Spleen (tissue), 11 donors: ENCODE results near the gene SKP1. TPM values are rescaled to one million over a fixed set of nuclear protein-coding genes. Genes with fewer than 3 reads are reported as not detected.

Experiments
- DNase-seq: peaks from one replicate; pipeline ENCODE4 v3.0.0-alpha.2; 2020
- H3K27ac ChIP-seq, 8 donors: fragments of 200-600 bp; sonication (generic) in 7 of 8; 1 replicate in 4 of 8; 2 replicates in 4 of 8; pipeline versions ENCODE4 v1.5.0 to v1.8.0; 2016 to 2021; ENCODE audit warnings: inconsistent platforms in 4 of 8, mild to moderate bottlenecking in 4 of 8, moderate library complexity in 1 of 8
- H3K27me3 ChIP-seq, 7 donors: fragments of 200-600 bp; sonication (generic) in 6 of 7; replicated peaks in 1 of 7; 1 replicate in 4 of 7; 2 replicates in 3 of 7; pipeline versions ENCODE4 v1.5.0 to v1.8.0; 2016 to 2021; ENCODE audit warnings: inconsistent platforms in 3 of 7, mild to moderate bottlenecking in 1 of 7
- H3K36me3 ChIP-seq, 6 donors: fragments of 200-600 bp; sonication (generic) in 5 of 6; 1 replicate in 4 of 6; 2 replicates in 2 of 6; pipeline versions ENCODE4 v1.5.0 to v1.8.0; 2016 to 2021; ENCODE audit warnings: inconsistent platforms in 2 of 6
- H3K4me1 ChIP-seq, 6 donors: fragments of 200-600 bp; sonication (generic) in 5 of 6; 1 replicate in 3 of 6; 2 replicates in 3 of 6; pipeline versions ENCODE4 v1.5.0 to v1.8.0; 2016 to 2021; ENCODE audit warnings: inconsistent platforms in 3 of 6
- H3K4me3 ChIP-seq, 8 donors: fragments of 200-600 bp; sonication (generic) in 7 of 8; 1 replicate in 4 of 8; 2 replicates in 4 of 8; pipeline versions ENCODE4 v1.5.0 to v1.8.0; 2016 to 2021; ENCODE audit warnings: inconsistent platforms in 4 of 8, mild to moderate bottlenecking in 4 of 8, moderate library complexity in 2 of 8
- H3K9me3 ChIP-seq, 8 donors: fragments of 200-600 bp; sonication (generic) in 7 of 8; 1 replicate in 4 of 8; 2 replicates in 4 of 8; pipeline versions ENCODE4 v1.5.0 to v1.8.0; 2016 to 2021; ENCODE audit warnings: inconsistent platforms in 4 of 8
- CTCF ChIP-seq, 11 experiments: fragments of 200-600 bp in 7 of 11; fragments of 450-650 bp in 4 of 11; sonication (generic) in 4 of 11; IDR thresholded peaks in 8 of 11; conservative IDR thresholded peaks in 3 of 11; 1 replicate in 7 of 11; 2 replicates in 4 of 11; pipeline versions ENCODE4 v1.4.0 to v1.8.0; 2016 to 2021; ENCODE audit warnings: antibody characterized with exemption in 11 of 11, inconsistent platforms in 4 of 11, mild to moderate bottlenecking in 1 of 11
- POLR2A ChIP-seq, 3 donors: fragments of 450-650 bp; IDR thresholded peaks; one replicate each; pipeline ENCODE4 v1.5.1; 2017; ENCODE audit warnings: antibody characterized with exemption in 3 of 3, mild to moderate bottlenecking in 1 of 3
- POLR2AphosphoS5 ChIP-seq, 3 donors: sonication (generic); formaldehyde crosslinking; IDR thresholded peaks; one replicate each; pipeline ENCODE4 v1.5.1; 2017; ENCODE audit warnings: antibody characterized with exemption in 3 of 3
- WGBS, 5 donors: extraction: QIAGEN DNeasy Blood & Tissue Kit in 3 of 5; methylation state at CpG; one replicate each; pipeline versions ENCODE4 v1.1.5 to v1.1.7; 2013 to 2018; 5-methylcytosine and 5-hydroxymethylcytosine counted together
- intact Hi-C: fragments of 100-400 bp; cut with DNase I; formaldehyde crosslinking; loops from one replicate; pipeline ENCODE4 v1.15.0; 2023; ENCODE audit warnings: low total_unique reads
- polyA plus RNA-seq, 3 donors: library from polyadenylated mRNA; stranded (reverse); fragments of 200-250 nt; gene quantifications; one replicate each; pipeline ENCODE4 v1.2.1, GENCODE V29; 2013
- total RNA-seq, 7 donors: library from RNA; depleted of rRNA in 3 of 7; stranded (reverse); fragments of >200 nt in 3 of 7; fragmentation: NEBNext Ultra II Directional in 4 of 7; extraction: Animal tissue kit (Norgen Biotek cat#: 25700) in 4 of 7; gene quantifications; one replicate each; pipeline versions ENCODE4 v1.1.0 to v1.2.1, GENCODE V29; 2016 to 2021
- donor health status: healthy with polysubstance abuse.
- donor health status: DM: no; HTN: no; CAD: no; lungs with moderate emphysema.
- donor health status: DM: no; HTN: no; CAD: no.
- donor health status: Bipolar disorder and iron deficiency.
- donor health status: healthy.
- donor health status: DM: no; HTN: no; CAD: no.
- donor health status: DM: yes; HTN: yes; CAD: no.

Gene SKP1
- total and polyA plus RNA-seq, 10 donors, result 121 to 354 (median 202) TPM

DNA sequence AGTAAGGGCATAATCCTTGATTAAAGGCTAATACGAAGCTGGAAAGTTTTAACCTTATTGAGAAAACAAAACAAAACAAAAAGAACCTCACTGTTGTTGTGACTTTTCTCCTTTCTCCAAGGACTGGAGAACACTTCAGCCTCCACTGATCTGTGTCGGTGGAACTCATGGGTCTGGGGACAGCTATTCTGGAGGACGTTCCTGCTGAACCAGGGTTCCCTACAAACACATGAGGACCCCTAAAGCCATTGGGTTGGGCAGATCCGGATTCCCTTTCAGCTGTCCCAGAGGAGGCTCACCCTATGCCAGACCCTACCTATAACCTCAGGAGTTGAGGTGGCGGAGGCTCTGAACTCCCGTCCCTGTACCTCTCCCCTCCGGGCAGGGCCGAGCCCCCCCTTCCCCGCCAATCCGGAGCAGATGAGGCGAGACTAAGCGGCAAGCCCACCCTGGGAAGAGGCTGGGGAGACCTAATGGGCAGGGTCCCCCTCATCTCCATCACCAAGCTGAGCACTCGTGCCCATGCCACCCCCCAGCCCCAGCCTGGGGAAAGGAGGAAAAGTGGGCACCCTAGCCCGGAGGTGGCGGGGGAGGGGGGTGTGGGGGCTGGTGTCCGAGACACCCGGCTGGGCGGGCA, 63.9 kb downstream of the SKP1 start:
- Histone ChIP-seq H3K4me1 (peaks cover 10 to 69% (median 44%) of the 10 kb centered on the region in 6 donors), H3K9me3 (no peaks in the 10 kb centered on the region), H3K27ac (peak overlapping the region in 2 of 8 donors; percentile 82 to 88), H3K4me3 (peak overlapping the region in 5 of 8 donors; percentile 60 to 91 (median 70)), H3K27me3 (peaks cover 0 to 51% (median 17%) of the 10 kb centered on the region in 7 donors), H3K36me3 (no peaks in the 10 kb centered on the region)
- WGBS, 5 donors, result 51 to 64% (median 56%) methylated on average over 13 to 18 of the region's 18 CpGs
- TF ChIP-seq CTCF (IDR thresholded peaks at IDR 0.05 in 8 of 11, conservative IDR thresholded peaks at IDR 0.05 in 3 of 11) (no peak), POLR2A (IDR thresholded peaks at IDR 0.05) (no peak), POLR2AphosphoS5 (IDR thresholded peaks at IDR 0.05) (no peak)
- DNase-seq, result no peak
- intact Hi-C loops, result no loop called here

DNA sequence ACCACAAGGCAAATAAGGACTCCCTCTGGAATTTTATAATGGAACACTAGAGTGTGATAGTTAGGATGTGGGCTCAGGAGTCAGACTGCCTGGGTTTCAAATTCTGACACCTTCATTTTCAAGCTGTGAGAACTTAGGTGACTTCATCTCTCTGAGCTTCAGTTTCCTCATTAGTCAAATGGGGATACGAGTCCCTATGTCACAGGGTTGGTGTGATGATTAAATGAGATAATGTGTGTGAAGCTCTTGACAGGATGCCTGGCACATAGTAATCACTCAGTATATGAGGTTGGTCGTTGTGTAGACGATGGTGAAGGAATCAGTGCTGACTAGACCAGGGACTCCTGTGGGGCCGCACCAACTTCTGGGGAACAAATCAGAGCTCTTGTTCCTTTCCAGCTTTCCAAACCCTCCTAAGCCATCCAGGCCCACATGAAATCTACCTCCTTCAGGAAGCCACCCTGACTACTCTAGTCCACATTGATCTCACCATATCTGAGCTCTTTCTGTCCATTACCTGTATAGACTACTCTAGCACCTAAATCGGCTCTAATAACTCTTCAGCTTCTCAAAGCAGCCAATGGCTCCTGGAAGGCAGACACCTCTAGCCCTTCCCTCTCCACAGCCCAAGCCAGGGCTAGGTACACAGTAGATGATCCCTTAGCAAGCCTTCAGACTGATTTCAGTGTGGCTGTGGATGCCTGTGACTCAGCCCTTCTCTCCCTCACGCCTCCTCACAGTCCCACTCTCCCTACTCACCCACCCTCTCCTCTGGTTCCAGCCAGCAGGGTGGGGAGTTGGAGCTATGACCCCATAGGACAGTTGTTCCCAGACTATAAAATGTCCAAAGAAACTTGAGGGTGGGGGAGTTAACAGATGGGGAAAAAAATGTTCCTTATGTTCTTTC, 64.8 kb downstream of the SKP1 start:
- Histone ChIP-seq H3K27ac (peak overlapping the region in 1 of 8 donors; percentile 29), H3K4me3 (no peak overlapping the region), H3K9me3 (no peaks in the 10 kb centered on the region), H3K27me3 (peaks cover 0 to 51% (median 17%) of the 10 kb centered on the region in 7 donors), H3K4me1 (peaks cover 10 to 62% (median 42%) of the 10 kb centered on the region in 6 donors), H3K36me3 (no peaks in the 10 kb centered on the region)
- 67 to 83% (median 78%) methylated on average over 6 of the region's 6 CpGs for WGBS, 5 donors
- TF ChIP-seq POLR2A (IDR thresholded peaks at IDR 0.05) (no peak), CTCF (IDR thresholded peaks at IDR 0.05 in 8 of 11, conservative IDR thresholded peaks at IDR 0.05 in 3 of 11) (no peak), POLR2AphosphoS5 (IDR thresholded peaks at IDR 0.05) (no peak)
- intact Hi-C loops, result no loop called here
- no peak for DNase-seq

DNA sequence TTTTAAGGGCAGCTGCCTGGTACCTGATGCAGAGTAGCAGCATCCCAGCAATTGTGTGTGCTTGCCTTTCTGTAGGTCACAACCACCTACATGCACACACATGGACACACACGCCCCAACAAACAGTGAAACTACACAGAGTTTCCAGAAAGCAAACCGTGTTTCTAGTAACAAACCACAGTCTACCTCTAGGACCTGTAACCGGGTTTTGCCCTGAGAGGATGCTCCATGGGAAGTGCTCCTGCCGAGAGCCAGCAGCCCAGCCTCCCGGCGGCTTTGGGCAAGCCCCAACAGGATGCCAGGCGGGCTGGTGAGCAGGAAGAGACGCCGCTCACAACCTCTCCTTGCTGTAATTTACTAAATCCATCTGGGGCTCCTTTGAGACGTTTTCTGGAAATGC, 66.4 kb downstream of the SKP1 start:
- Histone ChIP-seq H3K4me1 (peaks cover 10 to 56% (median 37%) of the 10 kb centered on the region in 6 donors), H3K36me3 (no peaks in the 10 kb centered on the region), H3K9me3 (no peaks in the 10 kb centered on the region), H3K4me3 (no peak overlapping the region), H3K27me3 (peaks cover 0 to 41% (median 17%) of the 10 kb centered on the region in 7 donors), H3K27ac (no peak overlapping the region)
- 42 to 55% (median 47%) methylated on average over 10 of the region's 10 CpGs for WGBS, 5 donors
- DNase-seq, result no peak
- TF ChIP-seq POLR2A (IDR thresholded peaks at IDR 0.05) (no peak), POLR2AphosphoS5 (IDR thresholded peaks at IDR 0.05) (peak in 1 of 3 donors; percentile 44), CTCF (IDR thresholded peaks at IDR 0.05 in 8 of 11, conservative IDR thresholded peaks at IDR 0.05 in 3 of 11) (no peak)
- intact Hi-C loops, result no loop called here

- Histone ChIP-seq H3K4me1 (peaks cover 0 to 62% (median 33%) of the 10 kb centered on the region in 6 donors), H3K36me3 (no peaks in the 10 kb centered on the region), H3K4me3 (no peak overlapping the region), H3K9me3 (no peaks in the 10 kb centered on the region), H3K27ac (no peak overlapping the region), H3K27me3 (peaks cover 0 to 17% (median 8%) of the 10 kb centered on the region in 7 donors)
- DNase-seq, result no peak
- intact Hi-C loops, result no loop called here
- TF ChIP-seq POLR2AphosphoS5 (IDR thresholded peaks at IDR 0.05), result no peak
- TF ChIP-seq CTCF (IDR thresholded peaks at IDR 0.05 in 8 of 11, conservative IDR thresholded peaks at IDR 0.05 in 3 of 11), result no peak
- TF ChIP-seq POLR2A (IDR thresholded peaks at IDR 0.05), result no peak
- 88 to 95% (median 90%) methylated on average over 3 of the region's 3 CpGs for WGBS, 5 donors
Measured at GRCh38 chr5:134107779-134108178, 69.0 kb downstream of the SKP1 start.
